ENCODE results near the gene RALGAPA2.

RALGAPA2 gene

GRCh38 chr20:20393207-20394120 is 319.0 kb downstream of the RALGAPA2 start:
- DNase-seq: no peak

- no peak for DNase-seq
Observed at GRCh38 chr20:20391766-20392165, 320.7 kb downstream of the RALGAPA2 start.

- DNase-seq: no peak
Observed at GRCh38 chr20:20391115-20391514, 321.3 kb downstream of the RALGAPA2 start.

- no peak for DNase-seq
Observed at GRCh38 chr20:20390393-20390792, 322.1 kb downstream of the RALGAPA2 start.

GRCh38 chr20:20386192-20386591 is 326.3 kb downstream of the RALGAPA2 start:
- DNase-seq: no peak

- no peak for DNase-seq
Observed at GRCh38 chr20:20375862-20376261, 336.6 kb downstream of the RALGAPA2 start.

GRCh38 chr20:20373091-20373571 is 339.3 kb downstream of the RALGAPA2 start:
- DNase-seq: no peak

GRCh38 chr20:20371681-20372080 is 340.8 kb downstream of the RALGAPA2 start:
- no peak for DNase-seq

- no peak for DNase-seq
Observed at GRCh38 chr20:20371083-20371482, 341.4 kb downstream of the RALGAPA2 start.

- no peak for DNase-seq
Observed at GRCh38 chr20:20370094-20370575, 342.3 kb downstream of the RALGAPA2 start.

GRCh38 chr20:20369250-20370093 is 343.0 kb downstream of the RALGAPA2 start:
- DNase-seq: no peak

- no peak for DNase-seq
Observed at GRCh38 chr20:20368418-20369249, 343.8 kb downstream of the RALGAPA2 start.

GRCh38 chr20:20367575-20368417 is 344.6 kb downstream of the RALGAPA2 start, which contains the start of gene INSM1:
TSS of gene INSM1 (plus strand) at chr20:20368104. CDS start at chr20:20368268, 164 bp downstream.
- DNase-seq: peak; percentile 95

GRCh38 chr20:20366876-20367574 is 345.4 kb downstream of the RALGAPA2 start:
- no peak for DNase-seq

GRCh38 chr20:20366551-20366875 is 345.9 kb downstream of the RALGAPA2 start:
- DNase-seq: no peak

- DNase-seq: no peak
Observed at GRCh38 chr20:20365480-20366161, 346.8 kb downstream of the RALGAPA2 start.

GRCh38 chr20:20364593-20365479 is 347.6 kb downstream of the RALGAPA2 start:
- DNase-seq: no peak

- DNase-seq: peak; percentile 67
Observed at GRCh38 chr20:20363799-20364592, 348.4 kb downstream of the RALGAPA2 start.

All from NCI-H2107 (cell line).